NCI-H774 (cell line): ENCODE data around the gene CLPTM1.
"Not testable (repeated sequence)": the region's sequence is repeated elsewhere in the genome, so short reads cannot be mapped to it uniquely, and the experiment has no call there.

Source experiments
- DNase-seq: peaks from one replicate; lab custom pipeline; 2025; lab: John Stamatoyannopoulos, UW

The CLPTM1 gene

DNA sequence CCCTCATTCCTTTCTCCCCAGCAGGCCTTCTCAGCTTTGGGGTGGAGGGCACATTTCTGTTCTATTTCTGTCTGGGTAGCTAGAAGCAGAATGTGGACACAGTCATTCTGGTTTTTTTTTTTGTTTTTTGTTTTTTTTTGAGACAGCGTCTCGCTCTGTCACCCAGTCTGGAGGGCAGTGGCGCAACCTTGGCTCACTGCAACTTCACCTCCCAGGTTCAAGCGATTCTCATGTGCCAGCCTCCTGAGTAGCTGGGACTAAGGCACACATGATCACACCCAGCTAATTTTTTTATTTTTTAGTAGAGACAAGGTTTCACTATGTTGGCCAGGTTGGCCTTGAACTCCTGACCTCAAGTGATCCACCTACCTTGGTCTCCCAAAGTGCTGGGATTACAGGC is 20.3 kb downstream of the CLPTM1 start:
- no peak for DNase-seq

GRCh38 chr19:44984005-44984404 is 28.8 kb downstream of the CLPTM1 start:
- no peak for DNase-seq

DNA sequence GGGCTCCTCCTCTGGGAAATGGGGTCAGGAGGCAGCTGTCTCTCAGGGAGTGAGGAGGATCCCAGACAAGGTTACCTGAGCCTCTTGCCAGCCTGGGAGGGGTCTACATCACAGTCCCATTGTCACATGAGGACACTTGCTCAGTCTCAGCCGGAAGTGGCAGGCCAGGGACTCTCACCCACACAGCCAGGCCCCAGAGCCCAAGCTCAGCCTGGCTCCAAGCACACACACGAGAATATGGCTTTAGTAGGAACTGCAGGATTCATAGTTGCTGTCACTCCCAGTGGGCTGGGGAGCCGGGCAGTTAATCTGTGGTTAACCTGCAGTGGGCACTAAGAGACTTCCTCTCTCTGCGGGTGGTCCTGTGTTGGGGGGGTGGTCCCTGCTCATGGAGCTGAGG is 30.3 kb downstream of the CLPTM1 start:
- no peak for DNase-seq

DNA sequence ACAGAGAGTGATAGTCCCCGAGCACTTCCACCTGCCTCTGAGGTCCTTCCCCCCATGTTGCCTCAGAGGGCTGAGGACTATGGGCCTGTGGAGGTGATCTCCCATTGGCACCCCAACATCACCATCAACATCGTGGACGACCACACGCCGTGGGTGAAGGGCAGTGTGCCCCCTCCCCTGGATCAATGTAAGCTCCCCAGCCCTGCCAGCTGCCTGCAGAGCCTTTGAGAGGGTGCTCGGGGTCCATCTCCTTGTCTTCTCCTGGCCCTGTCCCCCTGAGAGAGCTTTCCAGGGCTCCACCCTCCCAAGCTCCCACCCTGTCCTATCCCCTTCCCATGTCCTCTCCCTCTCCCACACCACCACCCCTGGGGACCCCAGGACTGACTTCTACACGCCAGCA is 31.2 kb downstream of the CLPTM1 start:
- DNase-seq, result no peak

DNA sequence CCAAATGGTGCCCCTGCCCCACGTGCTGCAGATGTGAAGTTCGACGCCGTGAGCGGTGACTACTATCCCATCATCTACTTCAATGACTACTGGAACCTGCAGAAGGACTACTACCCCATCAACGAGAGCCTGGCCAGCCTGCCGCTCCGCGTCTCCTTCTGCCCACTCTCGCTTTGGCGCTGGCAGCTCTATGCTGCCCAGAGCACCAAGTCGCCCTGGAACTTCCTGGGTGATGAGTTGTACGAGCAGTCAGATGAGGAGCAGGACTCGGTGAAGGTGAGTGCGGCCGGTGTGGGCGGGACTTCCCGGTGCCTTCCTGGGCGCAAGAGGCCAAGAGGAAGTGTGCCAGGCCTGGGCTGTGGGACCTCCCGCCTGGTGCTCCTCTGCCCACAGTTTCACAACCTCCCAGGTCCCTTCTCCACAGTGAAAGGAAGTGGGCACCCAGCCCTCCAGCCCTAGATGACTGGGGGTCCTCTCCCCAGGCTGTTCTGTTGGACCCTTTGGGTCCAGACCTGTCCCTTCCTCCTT is 32.0 kb downstream of the CLPTM1 start:
- DNase-seq, result no peak

DNA sequence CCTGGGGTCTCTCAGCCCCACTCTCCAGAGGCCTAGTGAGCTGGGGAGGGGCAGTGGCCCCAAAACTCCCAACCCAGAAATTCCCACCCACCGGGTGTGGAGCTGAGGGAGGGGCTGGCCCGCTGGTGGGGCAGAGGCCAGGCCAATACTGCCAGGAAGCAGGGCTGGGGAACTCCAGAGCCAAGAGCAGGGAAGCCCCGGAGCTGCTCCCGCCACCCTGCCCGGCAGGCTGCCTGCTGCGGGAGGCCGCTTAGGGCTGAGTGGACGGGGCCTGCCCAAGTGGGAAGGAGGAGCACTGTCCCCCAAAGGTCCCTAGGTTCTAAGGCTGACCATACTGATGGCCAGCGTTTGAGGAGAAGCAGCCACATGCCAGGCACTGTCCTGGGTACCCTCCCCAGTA is 33.1 kb downstream of the CLPTM1 start:
- DNase-seq, result no peak

- DNase-seq, result no peak
These were observed 33.8 kb downstream of the CLPTM1 start for GRCh38 chr19:44988896-44989556.

DNA sequence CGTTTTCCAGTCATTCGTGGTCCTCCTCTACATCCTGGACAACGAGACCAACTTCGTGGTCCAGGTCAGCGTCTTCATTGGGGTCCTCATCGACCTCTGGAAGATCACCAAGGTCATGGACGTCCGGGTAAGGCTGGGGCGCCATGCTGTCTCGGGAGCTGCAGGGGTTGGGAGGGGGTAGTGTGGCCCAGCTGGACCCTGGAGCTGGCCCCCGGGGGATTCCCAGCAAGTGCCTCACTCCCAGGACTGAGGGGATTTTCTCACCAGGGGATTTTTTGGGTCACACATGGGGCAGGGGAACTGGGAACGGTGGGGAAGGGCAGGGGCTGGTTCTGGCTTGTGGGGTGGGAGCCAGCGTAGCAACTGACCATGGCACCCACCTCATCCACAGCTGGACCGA is 35.3 kb downstream of the CLPTM1 start:
- no peak for DNase-seq

DNA sequence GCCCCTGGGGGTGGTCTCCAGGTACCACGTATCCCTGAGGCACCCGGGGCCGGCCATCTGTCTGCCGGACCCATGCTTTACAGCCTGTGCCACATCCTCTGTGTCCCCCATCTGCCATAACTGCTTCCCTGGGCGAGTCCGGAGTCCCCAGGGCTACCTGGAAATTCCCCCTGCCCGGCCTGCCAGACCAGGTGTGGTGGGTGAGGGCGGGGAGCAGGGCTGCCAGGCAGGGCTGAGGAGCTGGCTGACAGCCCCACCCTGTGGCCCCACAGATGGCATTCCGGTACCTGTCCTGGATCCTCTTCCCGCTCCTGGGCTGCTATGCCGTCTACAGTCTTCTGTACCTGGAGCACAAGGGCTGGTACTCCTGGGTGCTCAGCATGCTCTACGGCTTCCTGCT is 35.8 kb downstream of the CLPTM1 start:
- no peak for DNase-seq

DNA sequence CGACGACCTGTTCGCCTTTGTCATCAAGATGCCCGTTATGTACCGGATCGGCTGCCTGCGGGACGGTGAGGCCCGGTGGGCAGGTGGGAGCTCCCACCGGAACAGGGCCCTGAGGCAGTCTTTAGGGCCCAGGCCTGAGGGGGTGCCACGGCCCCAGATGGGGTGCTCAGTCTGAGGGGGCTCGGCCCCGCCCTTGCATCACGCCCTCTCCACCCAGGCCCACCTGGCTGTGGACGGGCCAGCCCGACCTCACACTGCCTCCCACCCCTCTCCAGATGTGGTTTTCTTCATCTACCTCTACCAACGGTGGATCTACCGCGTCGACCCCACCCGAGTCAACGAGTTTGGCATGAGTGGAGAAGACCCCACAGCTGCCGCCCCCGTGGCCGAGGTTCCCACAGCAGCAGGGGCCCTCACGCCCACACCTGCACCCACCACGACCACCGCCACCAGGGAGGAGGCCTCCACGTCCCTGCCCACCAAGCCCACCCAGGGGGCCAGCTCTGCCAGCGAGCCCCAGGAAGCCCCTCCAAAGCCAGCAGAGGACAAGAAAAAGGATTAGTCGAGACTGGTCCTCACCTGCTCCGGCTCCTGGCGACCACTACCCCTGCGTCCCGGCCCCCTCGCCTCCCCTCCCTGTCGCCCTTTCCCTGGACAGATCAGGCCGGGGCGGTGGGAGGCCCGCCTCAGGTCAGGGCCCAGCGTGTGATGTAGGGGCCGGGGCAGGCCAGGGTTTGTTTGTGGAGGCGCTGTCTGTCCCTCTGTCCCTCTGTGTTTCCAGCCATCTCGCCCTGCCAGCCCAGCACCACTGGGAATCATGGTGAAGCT is 37.4 kb downstream of the CLPTM1 start:
- DNase-seq, result no peak

DNA sequence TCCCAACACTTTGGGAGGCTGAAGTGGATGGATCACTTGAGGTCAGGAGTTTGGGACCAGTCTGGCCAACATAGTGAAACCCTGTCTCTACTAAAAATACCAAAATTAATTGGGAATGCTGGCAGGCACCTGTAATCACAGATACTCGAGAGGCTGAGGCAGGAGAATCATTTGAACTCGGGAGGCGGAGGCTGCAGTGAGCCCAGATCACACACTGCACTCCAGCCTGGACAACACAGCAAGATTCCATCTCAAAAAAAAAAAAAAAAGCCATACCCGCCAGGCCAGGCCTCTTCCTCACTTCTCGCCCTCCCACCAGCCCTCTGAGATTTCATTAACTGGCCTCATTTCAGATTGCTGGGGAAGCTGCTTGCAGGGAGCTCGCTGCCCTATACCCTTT is 38.3 kb downstream of the CLPTM1 start:
- no peak for DNase-seq

- no peak for DNase-seq
These were observed 38.9 kb downstream of the CLPTM1 start for GRCh38 chr19:44993926-44994537.

DNA sequence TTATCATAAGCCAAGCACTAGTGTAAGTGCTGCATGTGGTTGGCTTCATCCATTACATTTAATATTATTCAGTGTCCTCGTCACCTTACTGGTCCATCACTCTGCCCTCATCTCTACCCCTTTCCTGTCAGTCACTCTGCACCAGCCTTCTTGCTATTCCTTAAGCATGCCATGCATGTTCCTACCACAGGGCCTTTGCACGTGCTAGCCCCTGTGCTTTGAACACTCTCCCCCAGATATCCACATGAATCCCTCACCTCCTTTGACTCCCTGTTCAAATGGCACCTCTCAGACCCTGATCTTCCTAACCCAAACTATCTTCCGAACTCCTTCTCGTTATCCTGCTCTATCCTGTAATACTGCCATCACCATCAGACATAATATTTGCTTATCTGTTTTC is 42.8 kb downstream of the CLPTM1 start:
- DNase-seq, result no peak

DNA sequence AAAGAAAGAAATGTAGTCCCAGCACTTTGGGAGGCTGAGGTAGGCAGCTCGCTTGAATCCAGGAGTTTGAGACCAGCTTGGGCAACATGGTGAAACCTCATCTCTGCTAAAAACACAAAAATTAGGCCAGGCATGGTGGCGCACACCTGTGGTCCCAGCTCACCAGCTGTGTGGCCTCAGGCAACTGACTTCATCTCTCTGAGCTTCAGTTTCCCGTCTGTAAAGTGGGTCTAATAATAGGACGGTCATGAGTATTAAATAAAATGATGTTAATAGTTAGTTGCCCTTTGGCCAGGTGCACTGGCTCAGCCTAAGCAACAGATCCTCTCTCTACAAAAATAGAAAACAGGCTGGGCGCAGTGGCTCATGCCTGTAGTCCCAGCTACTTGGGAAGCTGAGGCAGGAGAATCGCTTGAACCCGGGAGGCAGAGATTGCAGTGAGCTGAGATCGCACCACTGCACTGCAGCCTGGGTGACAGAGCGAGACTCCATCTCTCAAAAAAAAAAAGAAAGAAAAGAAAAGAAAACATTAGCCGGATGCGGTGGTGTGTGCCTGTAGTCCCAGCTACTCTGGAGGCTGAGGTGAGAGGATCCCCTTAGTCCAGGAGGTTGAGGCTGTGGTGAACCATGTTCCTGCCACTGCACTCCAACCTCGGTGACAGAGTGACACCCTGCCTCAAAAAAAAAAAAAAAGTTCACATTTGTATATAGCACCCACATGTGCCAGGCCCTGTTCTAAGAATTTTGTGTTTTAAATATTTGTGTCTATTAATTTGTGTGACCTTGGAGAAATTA is 44.1 kb downstream of the CLPTM1 start:
- not testable (repeated sequence) for DNase-seq

DNA sequence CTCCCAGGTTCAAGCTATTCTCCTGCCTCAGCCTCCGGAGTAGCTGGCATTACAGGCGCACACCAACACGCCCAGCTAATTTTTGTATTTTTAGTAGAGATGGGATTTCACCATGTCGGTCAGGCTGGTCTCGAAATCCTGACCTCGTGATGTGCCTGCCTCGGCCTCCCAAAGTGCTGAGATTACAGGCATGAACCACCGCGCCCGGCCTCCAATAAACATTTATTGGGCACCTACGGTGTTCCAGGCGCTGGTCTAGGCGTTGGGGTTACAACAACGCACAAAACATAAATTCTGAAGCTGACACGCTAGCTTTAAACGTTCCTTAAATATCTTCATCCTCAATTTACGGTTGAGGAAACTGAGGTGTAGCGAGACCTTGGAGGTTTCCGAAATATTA is 45.5 kb downstream of the CLPTM1 start:
- not testable (repeated sequence) for DNase-seq

GRCh38 chr19:45001087-45001739 is 46.0 kb downstream of the CLPTM1 start, which contains the start of gene RELB:
Gene RELB (plus strand): TSS chr19:45001464. CDS start chr19:45001580, 116 bp downstream.
- peak; percentile 89 for DNase-seq

- DNase-seq, result no peak
These were observed 48.3 kb downstream of the CLPTM1 start for GRCh38 chr19:45003485-45003884.

GRCh38 chr19:45005787-45006186 is 50.6 kb downstream of the CLPTM1 start:
- DNase-seq, result no peak

DNA sequence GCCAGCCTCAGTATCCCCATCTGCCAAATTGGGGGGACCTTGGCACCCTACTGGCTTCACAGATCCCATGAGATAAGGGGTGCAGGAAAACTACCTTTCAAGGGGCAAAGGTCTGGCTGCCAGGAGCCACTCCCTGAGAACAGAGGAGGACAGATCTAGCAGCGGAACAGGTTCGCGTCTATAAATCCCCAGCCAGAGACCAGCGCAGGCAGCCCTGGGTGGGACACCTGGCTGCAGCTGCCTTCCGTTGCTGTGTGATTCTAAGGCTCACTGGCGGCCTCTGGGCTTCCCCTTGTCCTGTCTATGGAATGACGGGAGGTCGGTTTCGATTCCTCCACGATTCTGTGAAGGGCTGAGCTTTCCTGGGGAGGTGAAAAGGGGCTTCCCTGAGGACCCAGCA is 53.4 kb downstream of the CLPTM1 start:
- DNase-seq, result no peak

GRCh38 chr19:45009625-45010255 is 54.6 kb downstream of the CLPTM1 start:
- no peak for DNase-seq

- DNase-seq, result no peak
These were observed 55.1 kb downstream of the CLPTM1 start for GRCh38 chr19:45010306-45010705.
